ENCODE results near the gene RBMS3.

RBMS3 gene

GRCh38 chr3:29286478-29287240 lies 5.8 kb downstream of the RBMS3 start:
- in situ Hi-C loops (cut with MboI; ENCODE audit: low sequenced_read_pairs, unreplicated experiment) = no loop called here
- no peak for DNase-seq (ENCODE audit: low spot score)
- TF ChIP-seq CTCF (IDR thresholded peaks at IDR 0.05; ENCODE audit: borderline replicate concordance, control extremely low read depth, extremely low read depth, insufficient read depth, missing control alignments) = no peak

GRCh38 chr3:29290596-29290995 lies 9.7 kb downstream of the RBMS3 start:
- in situ Hi-C loops (cut with MboI; ENCODE audit: low sequenced_read_pairs, unreplicated experiment) = no loop called here
- TF ChIP-seq CTCF (IDR thresholded peaks at IDR 0.05; ENCODE audit: borderline replicate concordance, control extremely low read depth, extremely low read depth, insufficient read depth, missing control alignments) = no peak
- no peak for DNase-seq (ENCODE audit: low spot score)

GRCh38 chr3:29291260-29291981 lies 10.6 kb downstream of the RBMS3 start:
- DNase-seq (ENCODE audit: low spot score) = no peak
- TF ChIP-seq CTCF (IDR thresholded peaks at IDR 0.05; ENCODE audit: borderline replicate concordance, control extremely low read depth, extremely low read depth, insufficient read depth, missing control alignments) = no peak
- in situ Hi-C loops (cut with MboI; ENCODE audit: low sequenced_read_pairs, unreplicated experiment) = no loop called here

- TF ChIP-seq CTCF (IDR thresholded peaks at IDR 0.05; ENCODE audit: borderline replicate concordance, control extremely low read depth, extremely low read depth, insufficient read depth, missing control alignments) = no peak
- in situ Hi-C loops (cut with MboI; ENCODE audit: low sequenced_read_pairs, unreplicated experiment) = no loop called here
- DNase-seq (ENCODE audit: low spot score) = no peak
Measured at GRCh38 chr3:29291982-29292363, 11.1 kb downstream of the RBMS3 start.

GRCh38 chr3:29293421-29293820 lies 12.6 kb downstream of the RBMS3 start:
- no peak for TF ChIP-seq CTCF (IDR thresholded peaks at IDR 0.05; ENCODE audit: borderline replicate concordance, control extremely low read depth, extremely low read depth, insufficient read depth, missing control alignments)
- in situ Hi-C loops (cut with MboI; ENCODE audit: low sequenced_read_pairs, unreplicated experiment) = no loop called here

GRCh38 chr3:29297998-29298397 lies 17.1 kb downstream of the RBMS3 start:
- DNase-seq (ENCODE audit: low spot score) = no peak
- in situ Hi-C loops (cut with MboI; ENCODE audit: low sequenced_read_pairs, unreplicated experiment) = no loop called here
- TF ChIP-seq CTCF (IDR thresholded peaks at IDR 0.05; ENCODE audit: borderline replicate concordance, control extremely low read depth, extremely low read depth, insufficient read depth, missing control alignments) = no peak

More at GRCh38 chr3:29293421-29293820, 12.6 kb downstream of the RBMS3 start:
- DNase-seq (ENCODE audit: low spot score) = no peak
